KMS-11 (cell line): ENCODE results near the gene MYH11.
"Not testable (repeated sequence)": the region's sequence is repeated elsewhere in the genome, so short reads cannot be mapped to it uniquely, and the experiment has no call there.

ENCODE experiments used
- H2AFZ ChIP-seq: fragments of 200-600 bp; sonication (generic); 2 replicates; pipeline ENCODE4 v1.6.1; 2016; ENCODE audit warnings: antibody characterized with exemption, mixed run types, low read depth
- H3K27ac ChIP-seq: fragments of 200-600 bp; sonication (generic); 2 replicates; pipeline ENCODE4 v1.6.1; 2016; ENCODE audit warnings: mild to moderate bottlenecking, mixed run types
- H3K27me3 ChIP-seq: fragments of 200-600 bp; sonication (generic); 2 replicates; pipeline ENCODE4 v1.6.1; 2017; ENCODE audit warnings: mild to moderate bottlenecking, low read depth, mixed run types, moderate library complexity; ENCODE audit not compliant: insufficient read depth
- H3K36me3 ChIP-seq: fragments of 200-600 bp; sonication (generic); 2 replicates; pipeline ENCODE4 v1.6.1; 2017; ENCODE audit warnings: mild to moderate bottlenecking, mixed run types; ENCODE audit not compliant: insufficient read depth
- H3K4me1 ChIP-seq: fragments of 200-600 bp; sonication (generic); 2 replicates; pipeline ENCODE4 v1.6.1; 2016; ENCODE audit warnings: mild to moderate bottlenecking, low read depth, mixed run types; ENCODE audit not compliant: poor library complexity, severe bottlenecking
- H3K4me2 ChIP-seq: fragments of 200-600 bp; sonication (generic); 2 replicates; pipeline ENCODE4 v1.7.0; 2016; ENCODE audit warnings: mild to moderate bottlenecking, mixed run types
- H3K4me3 ChIP-seq: fragments of 200-600 bp; sonication (generic); IDR thresholded peaks from 2 replicates; pipeline ENCODE4 v1.6.1; 2017; ENCODE audit warnings: low read depth, low read length, mixed read lengths; ENCODE audit not compliant: insufficient read depth
- H3K79me2 ChIP-seq: fragments of 200-600 bp; sonication (generic); 2 replicates; pipeline ENCODE4 v1.6.1; 2016; ENCODE audit warnings: low read depth, mixed run types; ENCODE audit not compliant: insufficient read depth
- H3K9ac ChIP-seq: fragments of 200-600 bp; sonication (generic); 2 replicates; pipeline ENCODE4 v1.6.1; 2016; ENCODE audit warnings: mild to moderate bottlenecking, mixed run types
- H4K20me1 ChIP-seq: fragments of 200-600 bp; sonication (generic); 2 replicates; pipeline ENCODE4 v1.6.1; 2016; ENCODE audit warnings: mild to moderate bottlenecking, mixed run types; ENCODE audit not compliant: insufficient read depth
- TF ChIP-seq, protein P1 (sequence below): fragments of 200-600 bp; sonication (generic); conservative IDR thresholded peaks from 2 replicates; pipeline ENCODE4 v1.6.1; 2017; ENCODE audit warnings: low read depth, mild to moderate bottlenecking, antibody characterized with exemption, low read length, moderate library complexity, mixed read lengths

MYH11 gene

DNA sequence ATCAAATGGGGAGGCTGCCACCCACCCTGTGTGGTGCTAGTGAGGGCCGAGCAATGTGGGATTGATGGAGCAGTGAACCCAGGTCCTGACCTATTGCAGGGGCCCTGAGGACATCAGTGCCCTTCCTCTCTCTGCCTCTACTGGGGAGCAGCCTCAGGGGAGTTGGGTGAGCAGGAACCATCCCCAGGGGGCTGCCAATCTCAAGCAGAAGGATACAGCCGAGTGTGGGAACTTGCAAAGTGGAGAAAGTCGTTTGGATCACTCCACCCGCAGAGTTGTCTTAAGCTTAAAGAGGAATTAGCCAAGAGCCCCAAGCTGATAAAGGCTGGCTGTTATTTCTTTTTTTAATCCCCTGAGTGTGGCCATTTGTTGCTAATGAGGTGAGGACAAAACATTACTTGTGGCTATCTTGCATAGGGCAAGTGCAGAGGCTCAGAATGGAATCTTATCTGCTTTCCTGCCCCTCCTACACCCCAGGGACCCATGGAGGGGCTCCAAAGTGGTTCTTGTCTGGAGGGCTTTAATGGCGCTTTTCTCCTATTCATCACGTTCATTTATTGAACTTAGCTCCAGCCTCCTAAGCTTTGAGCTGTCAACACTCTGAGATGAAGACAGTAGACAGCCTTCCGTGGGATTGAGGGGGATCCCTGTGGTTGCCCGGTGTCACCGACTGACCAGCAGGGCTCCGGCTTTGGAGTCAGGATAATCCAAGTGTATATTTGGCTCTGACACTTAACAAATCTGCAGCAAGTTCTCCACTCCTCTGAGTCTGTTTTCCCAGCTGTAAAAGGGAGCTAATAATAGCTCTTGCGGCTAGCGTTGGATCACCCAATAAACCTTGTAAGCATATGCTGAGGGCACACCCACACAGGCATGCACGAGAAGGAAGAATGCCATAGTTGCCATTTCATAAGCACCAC, 45.1 kb downstream of the MYH11 start:
- Histone ChIP-seq H4K20me1 (no peaks in the 10 kb centered on the region), H2AFZ (no peak overlapping the region), H3K9ac (no peak overlapping the region), H3K79me2 (no peaks in the 10 kb centered on the region), H3K4me2 (no peak overlapping the region; the same call in 1 of the 2 replicates), H3K36me3 (no peaks in the 10 kb centered on the region), H3K4me3 (no peak overlapping the region), H3K4me1 (peaks cover 4% of the 10 kb centered on the region), H3K27me3 (no peaks in the 10 kb centered on the region), H3K27ac (no peak overlapping the region)
- TF ChIP-seq, protein P1, sequence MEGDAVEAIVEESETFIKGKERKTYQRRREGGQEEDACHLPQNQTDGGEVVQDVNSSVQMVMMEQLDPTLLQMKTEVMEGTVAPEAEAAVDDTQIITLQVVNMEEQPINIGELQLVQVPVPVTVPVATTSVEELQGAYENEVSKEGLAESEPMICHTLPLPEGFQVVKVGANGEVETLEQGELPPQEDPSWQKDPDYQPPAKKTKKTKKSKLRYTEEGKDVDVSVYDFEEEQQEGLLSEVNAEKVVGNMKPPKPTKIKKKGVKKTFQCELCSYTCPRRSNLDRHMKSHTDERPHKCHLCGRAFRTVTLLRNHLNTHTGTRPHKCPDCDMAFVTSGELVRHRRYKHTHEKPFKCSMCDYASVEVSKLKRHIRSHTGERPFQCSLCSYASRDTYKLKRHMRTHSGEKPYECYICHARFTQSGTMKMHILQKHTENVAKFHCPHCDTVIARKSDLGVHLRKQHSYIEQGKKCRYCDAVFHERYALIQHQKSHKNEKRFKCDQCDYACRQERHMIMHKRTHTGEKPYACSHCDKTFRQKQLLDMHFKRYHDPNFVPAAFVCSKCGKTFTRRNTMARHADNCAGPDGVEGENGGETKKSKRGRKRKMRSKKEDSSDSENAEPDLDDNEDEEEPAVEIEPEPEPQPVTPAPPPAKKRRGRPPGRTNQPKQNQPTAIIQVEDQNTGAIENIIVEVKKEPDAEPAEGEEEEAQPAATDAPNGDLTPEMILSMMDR: no peak

DNA sequence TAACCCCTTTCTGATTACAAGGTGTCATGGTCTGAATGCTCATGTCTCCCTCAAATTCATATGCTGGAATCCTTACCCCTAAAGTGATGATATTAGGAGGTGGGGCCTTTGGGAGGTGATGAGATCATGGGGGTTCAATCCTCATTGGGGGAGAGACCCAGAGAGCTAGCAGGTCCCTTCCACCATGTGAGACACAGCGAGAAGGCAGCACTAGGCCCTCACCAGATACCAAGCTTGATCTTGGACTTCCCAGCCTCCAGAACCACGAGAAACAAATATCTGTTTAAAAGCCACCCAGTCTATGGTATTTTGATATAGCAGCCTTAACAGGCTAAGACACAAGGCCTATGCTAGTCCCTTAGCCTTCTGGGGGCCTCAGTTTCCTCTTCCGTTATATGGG, 45.9 kb downstream of the MYH11 start:
- H3K36me3 ChIP-seq: no peaks in the 10 kb centered on the region
- H3K4me3 ChIP-seq: no peak overlapping the region
- peaks cover 4% of the 10 kb centered on the region for H3K4me1 ChIP-seq
- TF ChIP-seq, protein P1: no peak
- no peaks in the 10 kb centered on the region for H3K79me2 ChIP-seq
- no peaks in the 10 kb centered on the region for H4K20me1 ChIP-seq
- no peak overlapping the region for H2AFZ ChIP-seq
- no peak overlapping the region for H3K9ac ChIP-seq
- no peak overlapping the region for H3K27ac ChIP-seq
- H3K27me3 ChIP-seq: no peaks in the 10 kb centered on the region
- H3K4me2 ChIP-seq: no peak overlapping the region

DNA sequence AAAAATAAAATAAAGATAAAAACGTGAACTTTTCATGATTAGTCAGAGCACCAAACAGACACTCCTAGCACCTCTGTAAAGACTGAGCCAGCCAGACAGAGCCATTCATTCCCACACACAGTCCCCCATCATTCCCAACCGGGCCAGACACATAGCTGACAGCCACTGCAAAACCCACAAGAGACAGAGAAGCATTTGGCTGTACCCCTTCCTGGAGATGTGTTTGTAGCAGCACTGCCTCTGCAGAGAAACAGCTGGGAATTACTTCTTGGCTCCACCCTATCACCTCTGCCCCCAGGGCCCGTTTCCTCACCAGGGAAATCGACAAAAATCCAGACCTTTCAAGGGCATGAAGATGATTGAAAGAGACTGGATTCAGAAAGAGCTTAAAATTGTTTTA, 46.4 kb downstream of the MYH11 start:
- Histone ChIP-seq H2AFZ (no peak overlapping the region), H3K4me3 (no peak overlapping the region), H3K27ac (no peak overlapping the region), H3K4me2 (no peak overlapping the region), H3K9ac (no peak overlapping the region), H3K4me1 (peaks cover 4% of the 10 kb centered on the region), H3K79me2 (no peaks in the 10 kb centered on the region), H4K20me1 (no peaks in the 10 kb centered on the region), H3K36me3 (no peaks in the 10 kb centered on the region), H3K27me3 (no peaks in the 10 kb centered on the region)
- TF ChIP-seq, protein P1: no peak

DNA sequence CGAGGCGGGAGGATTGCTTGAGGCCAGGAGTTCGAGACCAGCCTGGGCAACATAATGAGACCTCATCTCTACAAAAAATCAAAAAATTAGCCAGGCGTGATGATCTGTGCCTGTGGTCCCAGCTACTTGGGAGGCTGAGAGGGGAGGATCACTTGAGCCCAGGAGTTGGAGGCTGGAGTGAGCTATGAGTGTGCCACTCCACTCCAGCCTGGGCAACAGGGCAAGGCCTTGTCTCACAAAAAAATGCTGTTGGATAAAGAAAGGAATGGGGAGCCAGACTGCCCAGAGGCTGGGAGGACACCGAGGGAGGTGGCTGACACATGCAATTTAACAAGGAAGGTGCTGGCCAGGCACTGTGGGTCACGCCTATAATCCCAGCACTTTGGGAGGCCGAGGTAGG, 47.5 kb downstream of the MYH11 start:
- not testable (repeated sequence) for H3K27me3 ChIP-seq, H3K79me2 ChIP-seq, H3K4me1 ChIP-seq, H3K9ac ChIP-seq, H3K4me3 ChIP-seq, H3K36me3 ChIP-seq, H3K27ac ChIP-seq, H2AFZ ChIP-seq, H4K20me1 ChIP-seq, H3K4me2 ChIP-seq

DNA sequence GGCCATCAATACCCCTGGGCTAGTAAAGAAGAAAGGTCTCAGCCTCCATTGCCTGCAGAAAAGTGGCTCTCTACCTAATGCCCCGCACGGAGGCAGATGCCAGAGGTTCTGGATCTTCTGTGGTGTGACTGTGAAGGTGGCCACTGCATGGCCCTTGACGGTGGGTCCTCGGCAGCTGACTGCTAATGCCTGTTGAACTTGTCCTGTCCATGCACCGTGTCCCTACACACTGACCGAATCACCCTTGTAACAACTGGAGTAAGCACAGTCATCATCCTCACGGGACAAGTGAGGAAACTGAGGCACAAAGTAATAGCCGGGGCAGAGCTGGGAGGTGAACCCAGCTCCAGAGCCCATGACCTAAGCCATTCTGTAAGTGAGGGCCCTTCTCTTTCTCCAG, 48.8 kb downstream of the MYH11 start:
- no peaks in the 10 kb centered on the region for H3K79me2 ChIP-seq

More for the DNA sequence above, 48.8 kb downstream of the MYH11 start:
- no peak overlapping the region for H3K4me3 ChIP-seq
- H2AFZ ChIP-seq: no peak overlapping the region
- peaks cover 4% of the 10 kb centered on the region for H3K4me1 ChIP-seq
- H3K4me2 ChIP-seq: no peak overlapping the region
- no peak overlapping the region for H3K27ac ChIP-seq
- TF ChIP-seq, protein P1: no peak
- H3K27me3 ChIP-seq: no peaks in the 10 kb centered on the region
- no peaks in the 10 kb centered on the region for H3K36me3 ChIP-seq
- no peaks in the 10 kb centered on the region for H4K20me1 ChIP-seq
- H3K9ac ChIP-seq: no peak overlapping the region
